AG04450 (cell line): ENCODE data around the gene ABAT. TPM values are rescaled to one million over a fixed set of nuclear protein-coding genes. Genes with fewer than 3 reads are reported as not detected.

Experiments used
- CTCF ChIA-PET: fragments of 300-600, 350-600 bp; formaldehyde crosslinking; extraction: SDS; loops from one replicate; lab custom pipeline; 2022; ENCODE audit warnings: antibody characterized with exemption, inconsistent platforms; lab: Charles Lee
- POLR2A ChIA-PET: fragments of 350-600 bp; formaldehyde crosslinking; extraction: SDS; loops from one replicate; lab custom pipeline; 2021; ENCODE audit warnings: antibody characterized with exemption, inconsistent platforms; lab: Yijun Ruan, JAX
- DNase-seq: peaks from one replicate; pipeline ENCODE4 v3.0.0-alpha.2; 2011; ENCODE audit warnings: low read depth, low spot score
- H3K27ac ChIP-seq: one replicate; pipeline ENCODE4 v1.5.1; 2012; ENCODE audit warnings: low read depth, low read length, control low read depth
- H3K27me3 ChIP-seq: one replicate; pipeline ENCODE4 v1.6.0; 2012; ENCODE audit warnings: low read length; ENCODE audit not compliant: control insufficient read depth, insufficient read depth
- H3K4me3 ChIP-seq: 2 replicates; pipeline ENCODE4 v1.5.1; 2011; ENCODE audit warnings: mild to moderate bottlenecking, low read depth, low read length, control low read depth
- H3K9me3 ChIP-seq: 2 replicates; pipeline ENCODE4 v1.5.1; 2012; ENCODE audit warnings: low read length; ENCODE audit not compliant: control insufficient read depth, insufficient read depth
- CTCF ChIP-seq: IDR thresholded peaks from 2 replicates; pipeline ENCODE4 v1.5.1; 2011; ENCODE audit warnings: low read depth, low read length, control low read depth, inconsistent platforms
- polyA plus RNA-seq: library from polyadenylated mRNA; depleted of rRNA; stranded (reverse); fragments of >200 nt; gene quantifications from 2 replicates; pipeline ENCODE4 v1.2.3, GENCODE V29; 2011

The ABAT gene
- polyA plus RNA-seq, 1 experiment, result 6.6 TPM

DNA sequence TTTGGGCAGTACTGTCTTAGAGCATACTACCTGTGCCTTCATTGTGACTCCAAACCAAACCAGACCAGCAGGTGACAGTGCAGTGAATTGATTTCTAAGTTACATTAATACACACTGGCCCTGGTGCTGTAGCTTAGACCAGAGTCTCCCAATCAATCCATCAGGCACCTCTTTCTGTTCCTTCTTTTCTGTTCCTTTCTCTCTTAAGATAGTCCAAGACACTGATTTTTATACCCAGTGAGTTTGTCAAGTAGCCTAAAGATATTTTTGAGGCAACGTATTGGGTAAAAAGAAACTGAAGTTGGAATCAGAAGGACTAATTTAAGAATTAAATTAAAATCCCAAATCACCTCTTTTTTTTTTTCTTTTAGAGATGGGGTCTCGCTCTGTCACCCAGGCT lies 43.1 kb downstream of the ABAT start:
- Histone ChIP-seq H3K9me3 (no peaks in the 10 kb centered on the region), H3K4me3 (no peak overlapping the region), H3K27me3 (no peaks in the 10 kb centered on the region), H3K27ac (no peak overlapping the region)
- no peak for TF ChIP-seq CTCF
- no peak for DNase-seq
- POLR2A ChIA-PET, result no interaction called here
- CTCF ChIA-PET, result no interaction called here

DNA sequence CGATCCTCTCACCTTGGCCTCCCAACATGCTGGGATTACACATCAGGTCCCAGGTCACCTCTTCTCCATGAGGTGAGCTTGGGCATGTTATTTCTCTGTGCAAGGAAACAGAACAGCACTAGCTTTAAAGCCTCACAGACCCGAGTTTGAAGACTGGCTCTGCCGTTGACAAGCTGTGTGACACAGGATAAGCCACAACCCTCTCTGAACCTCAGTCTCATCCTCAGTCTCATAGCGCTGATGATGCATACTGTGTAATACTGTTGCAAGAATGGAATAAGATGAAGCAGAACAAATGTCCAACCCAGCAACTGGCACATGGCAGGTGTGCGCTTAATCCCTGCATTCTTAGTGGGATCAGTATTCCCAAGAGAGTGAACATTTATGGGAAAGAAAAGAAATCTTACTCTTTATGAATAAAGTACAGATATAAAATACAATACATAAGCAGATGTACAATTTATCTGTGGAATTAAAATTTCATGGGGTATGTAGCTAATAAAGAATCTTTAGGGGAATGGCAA lies 43.5 kb downstream of the ABAT start:
- Histone ChIP-seq H3K27me3 (no peaks in the 10 kb centered on the region), H3K9me3 (no peaks in the 10 kb centered on the region), H3K4me3 (no peak overlapping the region), H3K27ac (no peak overlapping the region)
- no peak for DNase-seq
- TF ChIP-seq CTCF, result no peak
- ChIA-PET POLR2A (no interaction called here), CTCF (no interaction called here)

GRCh38 chr16:8718851-8719680 lies 44.6 kb downstream of the ABAT start:
- Histone ChIP-seq H3K27ac (no peak overlapping the region), H3K9me3 (no peaks in the 10 kb centered on the region), H3K27me3 (no peaks in the 10 kb centered on the region), H3K4me3 (no peak overlapping the region)
- TF ChIP-seq CTCF, result no peak
- POLR2A ChIA-PET, result no interaction called here
- CTCF ChIA-PET, result no interaction called here
- no peak for DNase-seq

DNA sequence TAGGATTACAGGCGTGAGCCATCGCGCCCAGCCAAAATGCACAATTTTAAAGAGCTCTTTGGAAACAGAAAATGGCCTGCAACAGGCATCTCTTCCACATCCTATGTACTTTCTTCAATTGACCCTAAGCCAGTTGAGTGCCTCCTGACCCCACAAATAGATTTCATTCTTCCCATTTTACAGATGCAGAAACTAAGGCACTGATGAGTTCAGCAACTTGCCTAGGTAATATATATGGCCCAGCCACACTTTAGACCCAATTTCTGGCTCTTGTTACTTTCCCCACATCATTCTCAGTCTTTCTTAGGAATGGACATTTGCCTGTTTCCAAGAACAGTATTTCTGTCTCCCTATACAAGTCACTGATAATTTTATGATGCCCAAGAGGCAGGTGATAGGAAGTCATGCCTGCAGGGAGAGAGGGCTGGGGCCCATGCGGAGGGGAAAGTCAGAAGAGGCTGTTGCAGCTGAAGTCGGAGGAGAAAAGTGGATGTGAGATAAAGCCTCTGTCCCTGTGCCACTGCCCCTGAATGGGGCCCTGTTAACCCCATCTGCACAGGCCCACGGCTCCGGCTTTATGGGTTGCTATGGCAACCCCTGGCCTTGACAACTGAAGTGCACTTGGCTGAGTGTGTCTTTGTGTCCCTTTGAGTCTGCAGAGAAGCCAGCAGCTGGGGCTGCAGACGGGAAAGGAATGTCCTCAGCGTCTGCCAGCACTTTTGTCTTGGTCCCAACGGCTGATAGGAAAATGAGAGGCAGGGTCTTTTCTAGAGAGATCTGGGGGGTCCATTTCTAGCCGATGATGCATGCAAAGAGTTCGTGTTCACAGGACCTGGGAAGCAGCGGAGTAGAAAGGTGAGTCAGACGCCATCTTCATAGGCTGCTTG lies 45.9 kb downstream of the ABAT start:
- POLR2A ChIA-PET, result no interaction called here

More for the DNA sequence above, 45.9 kb downstream of the ABAT start:
- Histone ChIP-seq H3K9me3 (no peaks in the 10 kb centered on the region), H3K27me3 (no peaks in the 10 kb centered on the region), H3K27ac (no peak overlapping the region), H3K4me3 (no peak overlapping the region)
- no peak for DNase-seq
- no peak for TF ChIP-seq CTCF
- CTCF ChIA-PET, result no interaction called here
